IPS-NIHi11 (cell line): ENCODE data around the gene TMEM86B.

Experiments used
- DNase-seq: peaks from one replicate; pipeline ENCODE4 v3.0.0; 2012; ENCODE audit warnings: mixed read lengths, low spot score

The TMEM86B gene, protein sequence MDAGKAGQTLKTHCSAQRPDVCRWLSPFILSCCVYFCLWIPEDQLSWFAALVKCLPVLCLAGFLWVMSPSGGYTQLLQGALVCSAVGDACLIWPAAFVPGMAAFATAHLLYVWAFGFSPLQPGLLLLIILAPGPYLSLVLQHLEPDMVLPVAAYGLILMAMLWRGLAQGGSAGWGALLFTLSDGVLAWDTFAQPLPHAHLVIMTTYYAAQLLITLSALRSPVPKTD

DNA sequence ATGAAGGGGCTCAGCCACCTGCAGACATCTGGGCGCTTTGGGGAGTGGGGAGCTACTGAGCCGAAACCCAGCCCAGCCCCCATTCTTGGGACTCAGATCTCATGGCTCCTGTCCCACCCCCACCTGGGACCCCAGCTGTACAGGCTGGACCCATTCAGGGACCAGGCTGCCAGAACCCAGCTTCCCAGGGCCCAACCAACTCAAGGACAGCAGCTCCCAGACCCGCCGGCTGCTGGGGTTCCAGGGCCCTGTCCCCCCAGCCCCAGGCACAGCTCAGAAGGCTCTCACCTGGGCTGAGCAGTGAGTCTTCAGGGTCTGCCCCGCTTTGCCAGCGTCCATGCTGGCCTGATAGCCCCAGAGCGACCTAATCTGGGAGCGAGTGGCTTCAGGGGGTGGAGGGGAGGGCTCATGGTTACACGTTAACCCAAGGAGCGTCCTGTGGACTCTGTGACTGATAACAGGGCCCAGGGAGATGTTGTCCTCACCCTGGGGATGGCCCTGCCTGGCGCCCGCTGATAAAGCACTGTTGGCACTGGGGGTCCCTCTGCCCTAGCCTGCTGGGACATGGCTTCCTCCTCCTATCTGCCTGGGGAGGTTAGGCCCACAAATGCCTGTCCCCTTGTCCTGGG, at the start of gene TMEM86B:
Gene TMEM86B (minus strand): TSS at position 361 of the 629 bp plus-strand sequence. CDS start 22 bp downstream, at position 339.
- peak; percentile 15 for DNase-seq

GRCh38 chr19:55277494-55277893, 48.9 kb upstream of the TMEM86B start:
- DNase-seq: no peak

- DNase-seq: no peak
Observed at GRCh38 chr19:55276720-55277430, 48.3 kb upstream of the TMEM86B start.

DNA sequence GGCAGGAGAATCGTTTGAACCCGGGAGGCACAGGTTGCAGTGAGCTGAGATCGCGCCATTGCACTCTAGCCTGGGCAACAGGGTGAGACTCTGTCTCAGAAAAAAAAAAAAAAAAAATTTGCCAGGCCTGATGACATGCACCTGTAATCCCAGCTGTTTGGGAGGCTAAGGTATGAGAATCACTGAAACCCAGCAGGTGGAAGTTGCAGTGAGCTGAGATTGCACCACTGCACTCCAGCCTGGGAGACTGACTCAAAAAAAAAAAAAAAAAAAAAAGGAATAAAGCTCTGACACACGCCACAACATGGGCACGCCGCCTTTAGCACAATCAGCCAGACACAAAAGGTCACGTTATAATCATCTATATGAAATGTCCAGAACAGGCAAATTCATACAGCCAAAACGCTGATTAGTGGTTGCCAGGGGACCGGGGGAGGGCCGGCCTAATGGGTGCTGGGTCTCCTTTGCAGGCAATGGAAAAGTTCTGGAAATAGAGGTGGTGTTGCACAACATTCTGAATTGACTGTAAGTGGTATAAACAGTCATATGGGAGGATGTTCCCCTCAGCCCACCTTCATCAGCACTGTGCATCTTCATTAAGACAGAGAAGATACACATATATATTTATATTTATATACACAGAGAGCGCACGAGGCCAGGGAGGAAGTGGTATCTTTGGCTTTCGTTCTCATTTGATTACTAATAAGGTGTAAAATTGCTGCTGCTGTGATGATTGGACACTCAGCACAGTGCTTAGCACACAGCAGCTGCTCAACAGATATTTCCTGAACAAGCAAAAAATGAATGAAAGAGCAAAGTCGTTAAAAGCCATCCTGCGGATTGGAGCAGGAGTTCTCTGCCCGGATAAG, 47.5 kb upstream of the TMEM86B start:
- no peak for DNase-seq

- no peak for DNase-seq
Observed at GRCh38 chr19:55273978-55274707, 45.6 kb upstream of the TMEM86B start.

DNA sequence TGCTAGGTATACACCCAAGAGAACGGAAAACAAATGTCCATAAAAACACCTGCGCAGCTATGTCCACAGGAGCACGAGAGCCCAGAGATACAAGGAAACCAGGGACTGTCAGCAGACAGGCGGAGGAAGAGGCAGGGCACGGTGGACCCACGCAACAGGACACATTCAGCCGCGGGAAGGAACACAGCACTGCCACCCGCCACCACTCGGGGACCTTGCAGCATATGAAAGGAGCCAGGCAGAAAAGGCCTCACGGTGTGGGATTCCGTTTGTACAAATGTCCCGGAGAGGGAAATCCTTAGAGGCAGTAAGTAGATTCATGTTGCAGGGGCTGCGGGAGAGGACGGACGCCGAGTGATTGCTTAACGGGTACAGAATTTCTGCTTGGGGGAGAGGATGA, 43.6 kb upstream of the TMEM86B start:
- DNase-seq: no peak

GRCh38 chr19:55270172-55270942, 41.8 kb upstream of the TMEM86B start:
- DNase-seq: no peak

DNA sequence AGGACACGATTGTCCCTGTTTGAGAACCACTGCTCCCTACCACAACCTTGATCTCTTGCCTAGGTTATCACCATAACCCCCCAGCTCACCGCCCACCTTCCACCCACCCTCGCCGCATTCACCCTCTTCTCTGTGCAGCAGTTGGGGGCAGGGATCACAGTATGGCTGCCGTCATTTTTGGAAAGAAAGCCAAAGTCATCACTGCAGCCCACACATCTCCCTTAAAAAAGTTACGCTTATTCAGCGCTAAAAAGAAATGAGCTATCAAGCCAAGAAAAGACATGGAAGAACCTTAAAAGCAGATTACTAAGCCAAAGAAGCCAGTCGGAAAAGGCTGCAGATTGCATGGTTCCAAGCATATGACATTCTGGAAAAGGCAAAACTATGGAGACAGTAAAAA, 40.7 kb upstream of the TMEM86B start:
- DNase-seq: no peak

DNA sequence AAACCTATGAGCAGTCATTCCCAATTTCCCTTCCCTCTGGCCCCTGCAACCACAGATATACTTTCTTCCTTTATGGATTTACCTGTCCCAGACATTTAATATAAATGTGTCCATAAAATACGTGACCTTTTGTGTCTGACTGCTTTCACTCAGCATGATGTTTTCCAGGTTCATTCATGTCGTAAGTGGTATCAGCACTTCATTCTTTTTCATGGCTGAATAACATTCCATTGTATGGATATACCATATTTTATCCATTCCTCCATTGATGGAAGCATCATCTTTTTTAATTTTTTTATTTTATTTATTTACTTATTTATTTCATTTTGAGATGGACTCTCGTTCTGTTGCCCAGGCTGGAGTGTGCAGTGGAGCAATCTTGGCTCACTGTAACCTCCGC, 38.3 kb upstream of the TMEM86B start:
- no peak for DNase-seq

DNA sequence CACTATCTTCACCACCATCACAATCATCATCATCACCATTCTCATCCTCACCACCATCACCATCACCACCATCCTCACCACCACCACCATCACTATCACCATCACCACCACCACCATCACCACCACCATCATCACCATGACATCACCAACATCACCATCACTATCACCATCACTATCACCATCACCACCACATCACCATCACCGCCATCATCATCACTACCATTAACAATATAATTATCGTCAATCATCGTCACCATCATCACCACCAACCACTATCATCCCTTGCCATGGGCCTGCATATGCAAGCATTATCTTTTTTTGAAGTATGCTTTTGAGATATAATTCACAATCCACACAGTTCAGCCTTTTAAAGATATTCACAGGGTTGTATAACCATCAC, 37.8 kb upstream of the TMEM86B start:
- no peak for DNase-seq

- no peak for DNase-seq
Observed at GRCh38 chr19:55265723-55266386, 37.3 kb upstream of the TMEM86B start.

GRCh38 chr19:55265173-55265572, 36.6 kb upstream of the TMEM86B start:
- no peak for DNase-seq

DNA sequence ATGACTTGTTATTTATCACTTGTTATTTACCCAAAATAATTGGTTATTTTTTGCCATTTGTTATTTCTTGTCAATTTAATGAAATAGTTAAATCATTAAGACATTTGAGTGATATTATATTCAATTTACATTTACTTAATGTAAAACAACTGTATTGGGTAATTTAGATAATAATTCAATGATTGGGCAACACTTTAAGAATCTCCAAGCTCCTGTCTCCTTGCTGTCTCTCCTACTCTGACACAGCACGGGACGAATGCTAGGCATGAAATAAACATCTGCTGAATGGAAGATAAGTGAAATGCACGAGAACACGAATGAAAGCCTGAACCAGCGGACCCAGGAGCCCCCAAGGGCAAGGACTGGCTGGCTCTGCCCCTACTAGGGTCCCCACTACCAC, 36.0 kb upstream of the TMEM86B start:
- no peak for DNase-seq

DNA sequence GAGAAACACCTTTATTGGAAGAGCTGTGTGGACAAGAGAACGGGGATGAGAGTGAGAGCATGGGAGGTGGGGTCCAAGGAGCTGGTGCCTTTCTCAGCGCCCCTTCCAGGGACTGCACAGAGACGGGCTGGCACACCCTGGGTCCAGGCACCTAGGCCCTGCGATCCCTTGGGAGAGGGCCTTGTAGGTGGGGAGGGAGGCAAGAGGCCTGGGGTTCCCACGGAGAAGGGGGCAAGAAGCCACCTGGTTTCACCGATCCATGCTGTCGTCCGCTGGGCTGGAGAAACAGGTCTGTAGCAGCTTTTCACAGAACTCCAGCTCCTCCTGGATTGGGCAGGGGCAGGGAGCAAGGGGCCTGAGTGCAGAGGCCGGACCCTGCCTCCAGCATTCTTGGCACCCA, 33.8 kb upstream of the TMEM86B start:
- DNase-seq: no peak

DNA sequence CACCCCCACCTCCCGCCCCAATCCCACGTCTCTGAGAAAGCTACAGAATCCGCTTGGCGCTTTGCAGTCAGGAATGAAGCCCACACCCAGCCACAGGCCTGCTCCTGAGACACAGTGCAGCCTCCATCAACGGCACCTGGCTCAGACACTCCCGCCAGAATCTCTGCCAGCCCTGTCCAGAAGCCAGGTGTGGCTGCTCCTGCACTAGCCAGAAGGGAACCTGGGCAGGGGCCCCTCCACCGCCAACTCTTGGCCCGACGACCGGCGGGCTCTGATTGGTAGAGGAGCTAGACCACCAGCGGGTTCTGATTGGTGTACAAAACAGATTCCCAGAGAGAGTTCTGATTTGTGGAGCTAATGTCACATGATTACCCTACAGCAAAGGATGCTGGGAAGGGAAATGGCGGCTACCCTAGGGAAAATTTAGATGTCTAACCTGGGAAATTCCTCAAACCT, 33.1 kb upstream of the TMEM86B start:
- DNase-seq: peak; percentile 56

GRCh38 chr19:55259540-55260210, 31.1 kb upstream of the TMEM86B start:
- DNase-seq: no peak

- peak; percentile 100 for DNase-seq
Observed at GRCh38 chr19:55258828-55259539, 30.4 kb upstream of the TMEM86B start, which contains the start of gene PPP6R1. Gene PPP6R1 (minus strand): TSS chr19:55259017. CDS start chr19:55247103, 11,914 bp downstream.

- peak; percentile 53 for DNase-seq
Observed at GRCh38 chr19:55258476-55258827, 29.9 kb upstream of the TMEM86B start.
